Endothelial cell of umbilical vein (primary cell): ENCODE results near the gene ZG16B. TPM values are rescaled to one million over a fixed set of nuclear protein-coding genes. Genes with fewer than 3 reads are reported as not detected.

ENCODE experiments used
- BruUV-seq: library from RNA; stranded (reverse); fragments of 400-500 nt; replicated peaks from 2 replicates; lab custom pipeline; 2021; lab: Mats Ljungman, UMichigan
- CTCF ChIA-PET: fragments of 300-600, 350-600 bp; sonication (Branson Sonifier 250); formaldehyde crosslinking; loops from one replicate; lab custom pipeline; 2021; ENCODE audit warnings: antibody characterized with exemption, inconsistent platforms; lab: Charles Lee
- POLR2A ChIA-PET: fragments of 300-600, 350-600 bp; sonication (Branson Sonifier 250); formaldehyde crosslinking; loops from one replicate; lab custom pipeline; 2021; ENCODE audit warnings: antibody characterized with exemption, inconsistent platforms; lab: Charles Lee
- DNase-seq: peaks from one replicate; pipeline ENCODE4 v3.0.0-alpha.2; 2011; ENCODE audit warnings: low read depth, low spot score
- FAIRE-seq: peaks from 2 replicates; lab custom pipeline; 2011; peaks lifted over from hg19 to GRCh38; lab: Jason Lieb, UNC
- H2AFZ ChIP-seq: 2 replicates; pipeline ENCODE4 v1.6.0; 2012; ENCODE audit warnings: low read depth, low read length, control low read depth, inconsistent platforms
- H3K27ac ChIP-seq: 2 replicates; pipeline ENCODE4 v1.5.1; 2011; ENCODE audit warnings: low read depth, mild to moderate bottlenecking, control low read depth, low read length, moderate library complexity; ENCODE audit not compliant: insufficient read depth
- H3K27me3 ChIP-seq, 2 experiments: 2 replicates each; pipeline versions ENCODE4 v1.6.0 to v1.6.1; 2011; ENCODE audit warnings: low read length in 2 of 2, mixed read lengths in 1 of 2; ENCODE audit not compliant: control insufficient read depth in 2 of 2, insufficient read depth in 2 of 2
- H3K36me3 ChIP-seq, 2 experiments: 2 replicates in 1 of 2; 3 replicates in 1 of 2; pipeline ENCODE4 v1.5.1; 2011; ENCODE audit warnings: low read length in 2 of 2, mild to moderate bottlenecking in 1 of 2, moderate library complexity in 1 of 2; ENCODE audit not compliant: control insufficient read depth in 2 of 2, insufficient read depth in 2 of 2; ENCODE audit errors: extremely low read depth in 1 of 2
- H3K4me1 ChIP-seq: 3 replicates; pipeline ENCODE4 v1.5.1; 2011; ENCODE audit warnings: mild to moderate bottlenecking, low read length; ENCODE audit not compliant: control insufficient read depth, insufficient read depth; ENCODE audit errors: extremely low read depth
- H3K4me2 ChIP-seq: 2 replicates; pipeline ENCODE4 v1.6.1; 2011; ENCODE audit warnings: low read length, control low read depth, mixed read lengths; ENCODE audit not compliant: insufficient read depth
- H3K4me3 ChIP-seq, 3 experiments: fragments of 200-600 bp in 1 of 3; sonication (generic), shearing (Covaris generic) in 1 of 3; replicated peaks in 1 of 3; 2 replicates each; pipeline ENCODE4 v1.5.1; 2011 to 2016; ENCODE audit warnings: control low read depth in 3 of 3, low read length in 3 of 3, mild to moderate bottlenecking in 2 of 3, inconsistent platforms in 1 of 3, low read depth in 1 of 3, moderate library complexity in 1 of 3; ENCODE audit not compliant: insufficient read depth in 1 of 3
- H3K79me2 ChIP-seq: 2 replicates; pipeline ENCODE4 v1.6.0; 2012; ENCODE audit warnings: low read length, inconsistent platforms; ENCODE audit not compliant: control insufficient read depth, insufficient read depth
- H3K9ac ChIP-seq: replicated peaks from 2 replicates; pipeline ENCODE3; 2011; ENCODE audit warnings: low read length, control low read depth; ENCODE audit not compliant: insufficient read depth; ENCODE audit errors: extremely low read depth
- H3K9me1 ChIP-seq: replicated peaks from 3 replicates; pipeline ENCODE4 v1.6.0; 2011; ENCODE audit warnings: mild to moderate bottlenecking, low read length; ENCODE audit not compliant: control insufficient read depth, insufficient read depth; ENCODE audit errors: extremely low read depth
- H3K9me3 ChIP-seq: replicated peaks from 2 replicates; pipeline ENCODE4 v1.5.1; 2012; ENCODE audit warnings: low read length, inconsistent platforms; ENCODE audit not compliant: control insufficient read depth, insufficient read depth
- H4K20me1 ChIP-seq: replicated peaks from 2 replicates; pipeline ENCODE3; 2011; ENCODE audit warnings: mild to moderate bottlenecking, low read length; ENCODE audit not compliant: control insufficient read depth, insufficient read depth; ENCODE audit errors: extremely low read depth
- EZH2 ChIP-seq: IDR thresholded peaks from 2 replicates; pipeline ENCODE4 v1.6.1; 2012; ENCODE audit warnings: borderline replicate concordance, low read depth, mild to moderate bottlenecking, moderate library complexity, low read length, inconsistent platforms; ENCODE audit not compliant: severe bottlenecking
- GATA2 ChIP-seq: IDR thresholded peaks from 2 replicates; pipeline ENCODE4 v1.7.0; 2011; ENCODE audit warnings: low read depth, mild to moderate bottlenecking, moderate library complexity, mixed read lengths, low read length; ENCODE audit not compliant: insufficient read length, insufficient read depth
- JUN ChIP-seq: IDR thresholded peaks from 2 replicates; pipeline ENCODE4 v1.6.1; 2011; ENCODE audit warnings: borderline replicate concordance, low read depth; ENCODE audit not compliant: insufficient read length, insufficient read depth
- MYC ChIP-seq: IDR thresholded peaks from one replicate; pipeline ENCODE4 v1.6.1; 2011; ENCODE audit warnings: mild to moderate bottlenecking, low read depth, low read length
- POLR2AphosphoS5 ChIP-seq: IDR thresholded peaks from 2 replicates; pipeline ENCODE4 v1.6.1; 2012; ENCODE audit warnings: low read depth, mild to moderate bottlenecking, control low read depth, low read length, moderate library complexity; ENCODE audit not compliant: insufficient read depth
- dilution Hi-C: fragments of 300-500 bp; cut with MboI; formaldehyde crosslinking; loops from one replicate; pipeline ENCODE4 v1.15.0; 2019; ENCODE audit warnings: low sequenced_read_pairs; ENCODE audit not compliant: extremely low pct_ligation_motif_present
- intact Hi-C: fragments of 100-400 bp; cut with micrococcal nuclease; formaldehyde crosslinking; loops from one replicate; pipeline ENCODE4 v1.10.0; 2022
- polyA plus RNA-seq, 4 experiments: library from polyadenylated mRNA; depleted of rRNA in 3 of 4; stranded (reverse) in 3 of 4; unstranded in 1 of 4; fragments of >200 nt; gene quantifications; 2 replicates each; pipeline versions ENCODE4 v1.2.1 to v1.2.3, GENCODE V29; 2011 to 2012; ENCODE audit warnings: missing spikeins in 1 of 4
- total RNA-seq: library from RNA; stranded (reverse); gene quantifications from 2 replicates; pipeline ENCODE4 v1.2.3, GENCODE V29; 2021
- TF ChIP-seq, protein P1 (sequence below), 2 donors: IDR thresholded peaks; 1 replicate in 1 of 2; 2 replicates in 1 of 2; pipeline ENCODE4 v1.5.1; 2011; ENCODE audit warnings: low read length in 2 of 2, mild to moderate bottlenecking in 2 of 2, moderate library complexity in 2 of 2, control low read depth in 1 of 2, inconsistent platforms in 1 of 2, low read depth in 1 of 2; ENCODE audit not compliant: insufficient read depth in 1 of 2; ENCODE audit errors: extremely low read depth in 1 of 2

Gene ZG16B
- total and polyA plus RNA-seq, 2 donors (not counting 3 experiments of a cell fraction or from before 2014, with no cell fraction given), result 0.22 TPM; not detected in 1

DNA sequence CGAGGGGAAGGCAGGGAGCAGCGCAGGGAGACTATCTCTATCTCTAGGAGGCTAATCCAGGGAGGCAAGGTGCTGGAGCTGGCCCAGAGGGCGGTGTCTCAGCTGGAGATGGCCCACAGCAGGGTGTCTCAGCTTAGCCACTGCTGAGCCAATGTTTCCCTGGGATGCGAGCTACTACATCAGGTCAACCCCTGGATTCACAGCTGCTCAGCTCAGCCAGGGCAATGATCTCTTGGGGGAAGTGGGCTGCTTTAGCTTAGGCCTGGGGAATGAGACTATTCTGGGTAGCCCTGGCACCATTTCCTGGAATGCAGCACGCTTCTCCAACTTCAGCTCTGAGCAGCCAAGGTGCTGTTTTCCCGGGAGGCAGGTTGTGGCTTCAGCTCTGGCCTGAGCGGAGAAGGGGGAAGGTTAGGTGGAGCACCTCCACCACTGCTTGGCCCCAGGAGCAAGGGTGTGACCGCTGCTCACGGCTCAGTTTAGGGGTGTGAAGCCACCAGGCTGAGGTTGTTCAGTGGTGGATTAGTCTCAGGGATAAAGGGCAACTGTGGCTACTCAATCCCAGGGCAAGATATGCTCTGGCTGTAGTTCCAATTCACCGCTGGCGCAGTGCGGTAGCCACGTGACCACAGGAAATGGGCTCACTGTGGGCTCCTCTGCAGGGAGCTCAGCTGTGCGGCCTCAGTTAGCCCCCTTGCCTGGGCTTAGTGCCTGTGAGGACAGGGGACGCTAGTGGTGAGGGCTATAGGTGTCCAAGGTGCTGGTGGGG lies 18.2 kb upstream of the ZG16B start:
- DNase-seq (no peak), FAIRE-seq (no peak)
- Histone ChIP-seq H3K4me1 (no peaks in the 10 kb centered on the region), H3K9ac (no peak overlapping the region), H2AFZ (no peak overlapping the region), H3K9me1 (no peaks in the 10 kb centered on the region), H3K27me3 (peaks cover 0 to 4% of the 10 kb centered on the region in 2 experiments), H3K4me3 (no peak overlapping the region), H3K9me3 (no peaks in the 10 kb centered on the region), H3K27ac (no peak overlapping the region), H3K79me2 (no peaks in the 10 kb centered on the region), H4K20me1 (no peaks in the 10 kb centered on the region), H3K36me3 (no peaks in the 10 kb centered on the region), H3K4me2 (no peak overlapping the region)
- ChIA-PET CTCF (interaction anchor here (1.2 to 1.4 kb wide), 4 partner anchors 10 to 115 kb away, joined by 3 to 5 read pairs (median 4); no protein-coding TSS in a partner anchor), POLR2A (no interaction called here)
- TF ChIP-seq POLR2AphosphoS5 (no peak), MYC (no peak), EZH2 (no peak), JUN (no peak), GATA2 (no peak)
- TF ChIP-seq, protein P1, sequence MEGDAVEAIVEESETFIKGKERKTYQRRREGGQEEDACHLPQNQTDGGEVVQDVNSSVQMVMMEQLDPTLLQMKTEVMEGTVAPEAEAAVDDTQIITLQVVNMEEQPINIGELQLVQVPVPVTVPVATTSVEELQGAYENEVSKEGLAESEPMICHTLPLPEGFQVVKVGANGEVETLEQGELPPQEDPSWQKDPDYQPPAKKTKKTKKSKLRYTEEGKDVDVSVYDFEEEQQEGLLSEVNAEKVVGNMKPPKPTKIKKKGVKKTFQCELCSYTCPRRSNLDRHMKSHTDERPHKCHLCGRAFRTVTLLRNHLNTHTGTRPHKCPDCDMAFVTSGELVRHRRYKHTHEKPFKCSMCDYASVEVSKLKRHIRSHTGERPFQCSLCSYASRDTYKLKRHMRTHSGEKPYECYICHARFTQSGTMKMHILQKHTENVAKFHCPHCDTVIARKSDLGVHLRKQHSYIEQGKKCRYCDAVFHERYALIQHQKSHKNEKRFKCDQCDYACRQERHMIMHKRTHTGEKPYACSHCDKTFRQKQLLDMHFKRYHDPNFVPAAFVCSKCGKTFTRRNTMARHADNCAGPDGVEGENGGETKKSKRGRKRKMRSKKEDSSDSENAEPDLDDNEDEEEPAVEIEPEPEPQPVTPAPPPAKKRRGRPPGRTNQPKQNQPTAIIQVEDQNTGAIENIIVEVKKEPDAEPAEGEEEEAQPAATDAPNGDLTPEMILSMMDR (IDR thresholded peaks at IDR 0.05; ENCODE audit: extremely low read depth in 1 of 2, insufficient read depth in 1 of 2, low read depth in 1 of 2, low read length in 2 of 2), result no peak
- dilution Hi-C loops (no loop called here), intact Hi-C loops (no loop called here)
- no TSS peak for BruUV-seq
